Dermis microvascular lymphatic vessel endothelial cell (primary cell): ENCODE data around the gene STEEP1. TPM values are rescaled to one million over a fixed set of nuclear protein-coding genes. Genes with fewer than 3 reads are reported as not detected.
A peak's percentile ranks its signal among the peaks of the same experiment; 100 is the strongest.
"Not testable (repeated sequence)": the region's sequence is repeated elsewhere in the genome, so short reads cannot be mapped to it uniquely, and the experiment has no call there.

ENCODE experiments used
- DNase-seq, 2 donors: peaks; one replicate each; pipeline versions ENCODE4 v3.0.0 to v3.0.0-alpha.2; 2010; ENCODE audit warnings: low read depth in 2 of 2
- total RNA-seq: library from RNA; depleted of rRNA; stranded (reverse); fragments of >200 nt; gene quantifications from 2 replicates; pipeline ENCODE4 v1.2.1, GENCODE V29; 2014

The STEEP1 gene
- total RNA-seq, 1 donor from 2014 or later: 34.4 TPM

- no peak for DNase-seq
Observed at GRCh38 chrX:119529345-119530276, 35.6 kb downstream of the STEEP1 start.

DNA sequence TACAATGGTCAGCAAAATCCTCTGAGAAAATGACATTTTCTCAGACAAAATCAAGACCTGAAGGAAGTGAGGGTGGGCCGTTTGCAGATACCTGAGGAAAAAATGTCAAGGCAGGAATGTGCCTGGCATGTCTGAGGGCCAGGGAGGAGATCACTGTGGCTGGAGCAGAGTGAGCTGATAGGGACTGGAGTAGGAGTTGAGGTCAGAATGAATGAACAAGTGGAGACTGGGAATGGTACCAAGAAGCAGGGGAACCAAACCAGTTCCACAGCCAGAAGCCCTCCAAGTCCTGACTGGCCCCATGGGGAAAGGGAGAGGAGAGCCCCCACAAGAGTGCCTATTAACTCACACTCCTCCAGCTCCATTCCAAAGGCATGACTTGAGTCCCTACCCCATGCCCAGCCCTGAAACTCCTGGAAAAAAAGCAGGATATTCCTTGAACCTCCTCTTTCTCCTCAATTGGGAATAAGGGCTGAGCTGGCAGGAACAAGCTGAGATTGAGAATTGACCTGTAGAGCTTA is 41.5 kb downstream of the STEEP1 start:
- no peak for DNase-seq

DNA sequence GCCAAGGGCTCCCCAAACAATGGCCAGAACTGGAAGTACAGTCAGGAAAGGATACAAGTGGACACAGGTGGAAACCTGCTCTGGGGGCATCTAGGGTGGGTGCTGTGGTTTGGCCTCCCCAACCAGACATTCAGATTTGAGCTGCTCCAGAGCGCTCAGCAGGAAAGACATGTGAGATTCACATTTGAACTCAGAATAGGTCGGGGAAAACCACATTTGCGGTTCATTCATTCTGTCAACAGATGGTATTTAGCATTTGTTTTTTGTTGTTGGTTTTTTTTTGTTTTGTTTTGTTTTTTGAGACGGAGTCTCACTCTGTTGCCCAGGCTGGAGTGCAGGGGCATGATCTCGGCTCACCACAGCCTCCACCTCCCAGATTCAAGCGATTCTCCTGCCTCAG is 44.0 kb downstream of the STEEP1 start:
- DNase-seq: no peak

- DNase-seq: no peak
Observed at GRCh38 chrX:119518371-119518770, 46.8 kb downstream of the STEEP1 start.

- peak; percentile 45 to 72 for DNase-seq
Observed at GRCh38 chrX:119516157-119516702, 49.0 kb downstream of the STEEP1 start.

GRCh38 chrX:119512146-119512800 is 52.9 kb downstream of the STEEP1 start:
- peak; percentile 40 to 69 for DNase-seq

- no peak for DNase-seq
Observed at GRCh38 chrX:119507206-119507605, 58.0 kb downstream of the STEEP1 start.

GRCh38 chrX:119505945-119506344 is 59.3 kb downstream of the STEEP1 start:
- DNase-seq: no peak

- not testable (repeated sequence) for DNase-seq
Observed at GRCh38 chrX:119505145-119505544, 60.1 kb downstream of the STEEP1 start.

DNA sequence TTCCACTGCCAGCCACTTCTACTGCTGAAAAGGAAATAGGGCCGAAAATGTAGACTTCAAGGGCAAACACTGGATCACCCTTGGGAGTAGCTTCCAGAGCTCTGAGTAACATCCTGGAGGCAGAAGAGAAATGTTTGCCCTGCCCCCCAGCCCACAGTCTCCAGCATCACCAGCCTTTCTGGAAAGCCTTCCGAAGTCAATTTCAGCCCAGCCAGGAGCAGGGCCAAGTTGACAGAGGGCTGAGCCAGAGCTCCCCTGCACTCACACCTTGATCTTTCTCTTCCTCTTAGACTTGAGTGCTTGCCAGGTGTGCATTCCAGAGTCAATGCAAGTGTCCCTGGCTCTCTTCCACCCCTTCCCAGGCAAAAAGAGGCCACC is 61.7 kb downstream of the STEEP1 start:
- DNase-seq: peak in 1 of 2 donors; percentile 44

GRCh38 chrX:119502727-119503483 is 62.3 kb downstream of the STEEP1 start:
- DNase-seq: peak in 1 of 2 donors; percentile 23

DNA sequence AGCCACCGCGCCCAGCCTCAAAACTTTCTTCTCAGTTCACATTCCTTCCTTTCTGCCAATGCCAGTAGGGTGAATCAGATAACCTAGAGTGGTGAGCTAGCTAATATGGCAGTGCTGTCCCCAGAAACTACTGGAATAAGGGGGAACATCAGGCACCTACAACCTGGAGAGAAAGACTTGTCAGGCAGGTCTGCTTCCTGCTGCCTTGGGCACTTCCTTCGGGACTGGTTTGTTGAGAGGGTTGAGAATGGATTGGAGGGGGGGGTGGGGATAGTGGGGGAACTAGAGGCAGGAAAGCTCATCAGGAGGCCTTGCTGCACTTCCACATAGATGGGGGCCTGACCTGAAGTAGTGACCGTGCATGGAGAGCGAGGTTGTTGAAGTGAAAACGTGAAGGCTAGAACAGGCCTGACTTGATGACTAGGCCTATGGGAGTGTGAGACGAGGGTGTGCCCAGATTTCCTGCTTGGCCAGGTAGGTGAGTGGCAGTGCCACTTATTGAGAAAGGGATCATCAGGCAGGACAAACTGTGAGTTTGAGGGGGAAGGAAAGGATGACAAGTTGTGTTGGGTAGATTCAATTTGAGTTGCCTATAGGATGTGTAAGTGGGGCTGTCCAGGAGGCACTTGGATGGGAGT is 63.6 kb downstream of the STEEP1 start:
- DNase-seq: no peak

GRCh38 chrX:119500061-119500800 is 65.0 kb downstream of the STEEP1 start:
- no peak for DNase-seq

- no peak for DNase-seq
Observed at GRCh38 chrX:119497185-119497584, 68.0 kb downstream of the STEEP1 start.

- DNase-seq: no peak
Observed at GRCh38 chrX:119495734-119496726, 69.2 kb downstream of the STEEP1 start.

DNA sequence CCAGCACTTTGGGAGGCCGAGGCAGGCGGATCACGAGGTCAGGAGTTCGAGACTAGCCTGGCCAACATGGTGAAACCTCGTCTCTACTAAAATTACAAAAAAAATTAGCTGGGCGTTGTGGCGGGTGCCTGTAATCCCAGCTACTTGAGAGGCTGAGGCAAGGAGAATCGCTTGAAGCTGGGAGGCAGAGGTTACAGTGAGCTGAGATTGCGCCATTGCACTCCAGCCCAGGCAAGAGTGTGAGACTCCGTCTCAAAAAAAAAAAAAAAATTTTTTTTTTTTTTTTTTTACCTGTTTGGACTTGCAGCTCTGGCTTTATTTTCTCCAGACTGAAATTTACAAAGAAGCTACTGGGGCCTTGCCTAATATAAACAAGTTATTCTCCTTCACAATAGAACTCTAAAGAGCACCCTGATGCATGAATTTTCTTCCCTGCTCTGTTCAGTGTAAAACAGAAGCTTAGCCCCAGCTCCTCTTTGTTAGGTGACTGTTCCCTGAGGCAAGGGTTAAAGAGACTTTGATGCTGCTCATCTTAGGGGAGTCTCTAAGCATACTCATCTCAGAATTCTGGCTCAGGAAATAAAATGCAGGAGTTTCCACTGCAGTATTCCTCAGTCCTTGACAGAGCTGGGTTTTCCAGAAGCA is 71.2 kb downstream of the STEEP1 start:
- not testable (repeated sequence) for DNase-seq

DNA sequence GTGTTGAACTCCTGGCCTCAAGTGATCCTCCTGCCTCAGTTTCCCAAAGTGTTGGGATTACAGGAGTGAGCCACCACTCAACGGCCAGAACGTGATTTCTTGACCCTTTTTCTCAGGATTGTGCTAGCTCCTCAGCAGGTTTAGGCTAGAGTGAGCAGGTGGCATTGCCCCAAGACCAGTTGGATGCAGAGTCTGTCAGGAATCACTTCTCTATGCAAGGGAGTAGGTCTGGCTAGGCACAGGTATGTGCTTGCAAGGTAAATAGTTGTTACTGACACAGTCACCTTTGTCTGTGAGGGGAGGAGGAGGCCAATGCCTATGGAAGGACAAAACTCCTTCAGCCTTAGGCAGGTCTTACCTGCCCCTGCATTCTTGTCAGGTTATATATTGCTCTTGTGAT is 72.7 kb downstream of the STEEP1 start:
- DNase-seq: no peak
